ENCODE results near the gene FAM180A.

DNA sequence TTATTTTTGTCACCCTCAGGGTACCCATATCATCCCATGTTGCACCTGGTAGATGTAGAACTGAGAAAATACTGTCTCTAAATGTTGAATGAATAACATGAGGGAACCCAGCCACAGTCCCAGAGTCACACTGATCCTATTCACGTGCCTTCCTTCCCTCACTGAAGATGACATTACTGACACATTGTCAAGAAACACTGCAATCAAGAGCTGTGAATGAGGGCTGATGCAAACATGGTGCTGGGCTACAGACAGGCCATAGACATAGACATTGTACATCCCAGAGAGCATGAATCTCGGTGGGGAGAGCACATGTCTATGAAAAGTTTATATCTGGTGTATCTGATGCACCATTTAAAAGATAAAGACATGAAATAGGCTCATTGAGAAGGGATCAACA, 30.4 kb downstream of the FAM180A start:
- TF ChIP-seq, protein P1, sequence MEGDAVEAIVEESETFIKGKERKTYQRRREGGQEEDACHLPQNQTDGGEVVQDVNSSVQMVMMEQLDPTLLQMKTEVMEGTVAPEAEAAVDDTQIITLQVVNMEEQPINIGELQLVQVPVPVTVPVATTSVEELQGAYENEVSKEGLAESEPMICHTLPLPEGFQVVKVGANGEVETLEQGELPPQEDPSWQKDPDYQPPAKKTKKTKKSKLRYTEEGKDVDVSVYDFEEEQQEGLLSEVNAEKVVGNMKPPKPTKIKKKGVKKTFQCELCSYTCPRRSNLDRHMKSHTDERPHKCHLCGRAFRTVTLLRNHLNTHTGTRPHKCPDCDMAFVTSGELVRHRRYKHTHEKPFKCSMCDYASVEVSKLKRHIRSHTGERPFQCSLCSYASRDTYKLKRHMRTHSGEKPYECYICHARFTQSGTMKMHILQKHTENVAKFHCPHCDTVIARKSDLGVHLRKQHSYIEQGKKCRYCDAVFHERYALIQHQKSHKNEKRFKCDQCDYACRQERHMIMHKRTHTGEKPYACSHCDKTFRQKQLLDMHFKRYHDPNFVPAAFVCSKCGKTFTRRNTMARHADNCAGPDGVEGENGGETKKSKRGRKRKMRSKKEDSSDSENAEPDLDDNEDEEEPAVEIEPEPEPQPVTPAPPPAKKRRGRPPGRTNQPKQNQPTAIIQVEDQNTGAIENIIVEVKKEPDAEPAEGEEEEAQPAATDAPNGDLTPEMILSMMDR (IDR thresholded peaks at IDR 0.05; ENCODE audit: poor library complexity, severe bottlenecking) = no peak
- TF ChIP-seq MXI1 (conservative IDR thresholded peaks at IDR 0.05; ENCODE audit: poor library complexity, severe bottlenecking) = no peak
- TF ChIP-seq EZH2 (IDR thresholded peaks at IDR 0.05; ENCODE audit: borderline replicate concordance, insufficient read depth, low read length, poor library complexity, severe bottlenecking) = no peak
- TF ChIP-seq, protein P2, sequence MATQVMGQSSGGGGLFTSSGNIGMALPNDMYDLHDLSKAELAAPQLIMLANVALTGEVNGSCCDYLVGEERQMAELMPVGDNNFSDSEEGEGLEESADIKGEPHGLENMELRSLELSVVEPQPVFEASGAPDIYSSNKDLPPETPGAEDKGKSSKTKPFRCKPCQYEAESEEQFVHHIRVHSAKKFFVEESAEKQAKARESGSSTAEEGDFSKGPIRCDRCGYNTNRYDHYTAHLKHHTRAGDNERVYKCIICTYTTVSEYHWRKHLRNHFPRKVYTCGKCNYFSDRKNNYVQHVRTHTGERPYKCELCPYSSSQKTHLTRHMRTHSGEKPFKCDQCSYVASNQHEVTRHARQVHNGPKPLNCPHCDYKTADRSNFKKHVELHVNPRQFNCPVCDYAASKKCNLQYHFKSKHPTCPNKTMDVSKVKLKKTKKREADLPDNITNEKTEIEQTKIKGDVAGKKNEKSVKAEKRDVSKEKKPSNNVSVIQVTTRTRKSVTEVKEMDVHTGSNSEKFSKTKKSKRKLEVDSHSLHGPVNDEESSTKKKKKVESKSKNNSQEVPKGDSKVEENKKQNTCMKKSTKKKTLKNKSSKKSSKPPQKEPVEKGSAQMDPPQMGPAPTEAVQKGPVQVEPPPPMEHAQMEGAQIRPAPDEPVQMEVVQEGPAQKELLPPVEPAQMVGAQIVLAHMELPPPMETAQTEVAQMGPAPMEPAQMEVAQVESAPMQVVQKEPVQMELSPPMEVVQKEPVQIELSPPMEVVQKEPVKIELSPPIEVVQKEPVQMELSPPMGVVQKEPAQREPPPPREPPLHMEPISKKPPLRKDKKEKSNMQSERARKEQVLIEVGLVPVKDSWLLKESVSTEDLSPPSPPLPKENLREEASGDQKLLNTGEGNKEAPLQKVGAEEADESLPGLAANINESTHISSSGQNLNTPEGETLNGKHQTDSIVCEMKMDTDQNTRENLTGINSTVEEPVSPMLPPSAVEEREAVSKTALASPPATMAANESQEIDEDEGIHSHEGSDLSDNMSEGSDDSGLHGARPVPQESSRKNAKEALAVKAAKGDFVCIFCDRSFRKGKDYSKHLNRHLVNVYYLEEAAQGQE (IDR thresholded peaks at IDR 0.05; ENCODE audit: borderline replicate concordance) = no peak
- TF ChIP-seq POLR2AphosphoS5 (IDR thresholded peaks at IDR 0.05) = peak; percentile 66
- no peak for TF ChIP-seq TAF1 (IDR thresholded peaks at IDR 0.05; ENCODE audit: low read depth)
